LNCAP (cell line): Measurements from ENCODE around the gene GLS2.

Source experiments
- CTCF ChIP-seq: fragments of 450-650 bp; IDR thresholded peaks from 2 replicates; pipeline ENCODE4 v1.5.1; 2017; ENCODE audit warnings: mild to moderate bottlenecking

Gene GLS2

GRCh38 chr12:56487448-56488040 is 417 bp downstream of the GLS2 start:
- no peak for TF ChIP-seq CTCF

DNA sequence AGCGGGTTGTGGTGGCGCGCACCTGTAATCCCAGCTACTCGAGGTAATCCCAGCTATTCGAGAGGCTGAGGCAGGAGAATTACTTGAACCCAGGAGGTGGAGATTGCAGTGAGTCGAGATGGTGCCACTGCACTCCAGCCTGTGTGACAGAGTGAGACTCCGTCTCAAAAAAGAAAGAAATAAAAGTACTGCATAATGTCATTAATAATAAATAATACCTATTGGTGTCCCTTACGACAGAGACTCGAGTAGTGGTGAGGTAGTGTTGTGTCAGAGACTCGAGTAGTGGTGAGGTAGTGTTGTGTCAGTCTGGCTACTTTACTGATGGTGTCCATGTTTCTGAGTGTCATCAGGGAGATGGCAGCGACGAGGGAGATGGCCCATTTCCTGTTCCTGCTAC is 1.3 kb downstream of the GLS2 start:
- TF ChIP-seq CTCF, result no peak

- no peak for TF ChIP-seq CTCF
Observed at GRCh38 chr12:56484566-56484965, 3.4 kb downstream of the GLS2 start.

- no peak for TF ChIP-seq CTCF
Observed at GRCh38 chr12:56479625-56480024, 8.3 kb downstream of the GLS2 start.

DNA sequence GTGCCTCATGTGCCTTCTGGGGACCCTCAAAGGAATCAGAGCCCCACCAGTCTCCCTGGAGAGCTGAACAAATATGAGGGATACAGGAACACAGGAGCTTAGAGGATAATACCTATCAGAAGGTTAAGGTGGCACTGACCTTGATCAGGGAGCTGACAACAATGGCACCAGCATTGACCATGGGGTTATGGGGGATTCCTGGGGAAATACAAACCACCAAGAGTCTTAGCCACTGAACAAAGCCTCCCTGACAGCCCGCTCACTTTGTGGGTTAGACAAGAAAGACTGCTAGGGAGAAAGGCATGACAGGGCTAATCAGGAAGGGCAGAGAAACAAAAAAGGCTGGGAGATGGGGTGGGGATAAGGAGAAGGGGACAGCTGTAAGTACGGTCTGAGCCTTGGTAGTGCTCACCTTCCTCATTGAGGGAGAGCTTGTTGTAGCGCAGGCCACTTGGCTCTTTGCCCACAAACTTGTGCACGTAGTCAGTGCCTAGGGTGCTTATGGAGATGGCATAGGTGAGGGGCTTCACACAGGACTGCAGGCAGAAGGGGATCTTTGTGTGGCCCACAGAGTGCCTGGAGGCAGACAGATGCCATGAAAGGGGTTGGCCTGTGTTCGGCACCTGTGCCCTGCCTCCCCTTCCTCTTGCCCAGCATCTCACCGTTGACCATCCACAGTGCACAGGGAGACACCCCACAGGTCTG is 10.3 kb downstream of the GLS2 start:
- no peak for TF ChIP-seq CTCF

- TF ChIP-seq CTCF, result no peak
Observed at GRCh38 chr12:56476972-56477432, 11.0 kb downstream of the GLS2 start.

DNA sequence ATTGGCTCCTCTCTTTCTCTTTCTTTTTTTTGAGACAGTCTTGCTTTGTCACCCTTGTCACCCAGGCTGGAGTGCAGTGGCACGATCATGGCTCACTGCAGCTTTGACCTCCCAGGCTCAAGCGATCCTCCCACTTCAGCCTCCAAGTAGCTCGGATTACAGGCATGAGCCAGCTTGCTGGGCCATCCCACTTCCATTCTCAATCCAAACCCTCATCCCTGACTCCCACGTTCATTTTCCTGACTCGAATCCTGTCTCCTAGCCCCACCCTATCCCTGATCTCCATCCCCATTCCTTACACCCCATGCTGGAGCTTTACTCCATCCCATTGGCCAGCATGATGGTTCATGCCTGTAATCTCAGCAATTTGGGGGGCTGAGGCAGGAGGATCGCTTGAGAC is 11.8 kb downstream of the GLS2 start:
- no peak for TF ChIP-seq CTCF
